Measurements from ENCODE around the gene MARCHF10. TPM values are rescaled to one million over a fixed set of nuclear protein-coding genes. Genes with fewer than 3 reads are reported as not detected.

MARCHF10 gene
- total and polyA plus RNA-seq, 4 donors = not detected

DNA sequence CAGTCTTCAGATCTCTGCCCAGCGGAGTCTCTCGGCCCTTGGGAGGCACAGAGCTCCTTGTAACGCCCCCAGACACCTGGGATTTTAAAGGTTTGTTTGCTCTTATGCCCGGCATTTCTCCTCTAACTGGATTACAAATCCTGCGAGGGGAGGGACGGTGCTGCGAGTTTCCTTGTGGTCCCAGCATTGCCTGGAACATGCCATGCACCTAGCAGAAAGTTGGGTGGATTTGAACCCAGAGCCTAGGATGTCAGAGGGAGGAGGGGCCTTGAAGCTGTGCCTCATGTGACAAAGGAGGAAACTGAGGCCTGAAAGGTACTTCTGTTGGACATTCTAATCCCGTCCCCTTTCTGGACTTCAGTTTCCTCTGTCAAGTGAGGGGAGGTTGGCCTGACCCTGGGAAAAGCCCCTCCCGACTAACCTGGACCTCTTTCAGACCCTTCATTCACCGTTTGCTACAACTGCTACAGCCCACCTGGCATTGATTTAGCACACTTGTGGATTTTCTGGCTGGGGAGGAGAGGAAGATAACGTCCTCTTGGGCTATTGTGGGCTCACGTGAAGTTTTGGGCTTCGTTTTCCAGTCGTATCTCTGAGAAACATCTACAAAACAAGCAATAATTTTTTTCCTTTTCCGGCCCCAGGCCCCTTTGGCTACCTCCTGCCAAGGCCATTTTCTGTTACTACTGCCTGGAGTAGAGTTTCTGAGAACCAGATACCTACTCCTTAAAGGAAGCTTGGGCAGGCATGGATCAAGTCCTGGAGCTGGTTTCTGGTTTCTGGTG, 149.8 kb downstream of the MARCHF10 start:
- no peak overlapping the region for H3K27ac ChIP-seq (ENCODE audit: low read depth in 1 of 2, low read length in 2 of 2)

DNA sequence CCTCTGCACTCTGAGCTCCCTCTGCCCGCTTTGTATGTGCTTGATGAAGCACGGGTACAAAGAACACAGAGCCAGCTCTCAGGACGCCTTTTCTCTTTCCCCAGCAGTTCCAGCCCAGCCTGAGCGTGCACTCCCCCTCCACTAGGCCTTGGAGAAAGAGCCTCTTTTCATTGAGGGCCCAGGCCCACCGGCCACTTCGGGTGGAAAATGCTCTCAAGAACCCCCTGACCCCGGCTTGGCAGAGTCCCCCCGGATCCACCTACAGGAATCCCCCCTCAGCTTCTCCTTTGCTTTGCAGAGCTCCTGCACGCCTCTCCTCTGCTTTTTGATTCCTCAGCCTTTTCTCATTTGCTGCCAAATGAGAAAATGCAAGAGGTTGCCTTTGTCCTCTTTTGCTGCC, 150.4 kb downstream of the MARCHF10 start:
- H3K9me3 ChIP-seq (ENCODE audit: control insufficient read depth, low read length) = no peaks in the 10 kb centered on the region
- H3K27me3 ChIP-seq (ENCODE audit: control insufficient read depth in 1 of 2, insufficient read depth in 2 of 2, low read length in 1 of 2) = no peaks in the 10 kb centered on the region
- DNase-seq = peak in 1 of 2 donors; percentile 70
- H3K4me1 ChIP-seq (ENCODE audit: control insufficient read depth in 1 of 2, insufficient read depth in 2 of 2, low read length in 2 of 2) = no peaks in the 10 kb centered on the region
- H3K36me3 ChIP-seq (ENCODE audit: control insufficient read depth in 1 of 2, insufficient read depth in 2 of 2, low read length in 1 of 2) = no peaks in the 10 kb centered on the region
- no peak for ATAC-seq (ENCODE audit: low FRiP score)
- no peak overlapping the region for H3K27ac ChIP-seq (ENCODE audit: low read depth in 1 of 2, low read length in 2 of 2)
- WGBS, 2 donors = 77 to 78% methylated on average over 8 to 9 of the region's 9 CpGs
- H3K4me3 ChIP-seq (ENCODE audit: low read length in 2 of 2) = no peak overlapping the region
- intact Hi-C loops (cut with DNase I) = no loop called here

More for the DNA sequence above, 149.8 kb downstream of the MARCHF10 start:
- Histone ChIP-seq H3K27me3 (ENCODE audit: control insufficient read depth in 1 of 2, insufficient read depth in 2 of 2, low read length in 1 of 2) (no peaks in the 10 kb centered on the region), H3K4me1 (ENCODE audit: control insufficient read depth in 1 of 2, insufficient read depth in 2 of 2, low read length in 2 of 2) (no peaks in the 10 kb centered on the region), H3K9me3 (ENCODE audit: control insufficient read depth, low read length) (no peaks in the 10 kb centered on the region), H3K4me3 (ENCODE audit: low read length in 2 of 2) (no peak overlapping the region), H3K36me3 (ENCODE audit: control insufficient read depth in 1 of 2, insufficient read depth in 2 of 2, low read length in 1 of 2) (no peaks in the 10 kb centered on the region)
- DNase-seq (peak in 1 of 2 donors; percentile 28), ATAC-seq (ENCODE audit: low FRiP score) (no peak)
- 57 to 62% methylated on average over 15 of the region's 15 CpGs for WGBS, 2 donors
- intact Hi-C loops (cut with DNase I) = no loop called here

DNA sequence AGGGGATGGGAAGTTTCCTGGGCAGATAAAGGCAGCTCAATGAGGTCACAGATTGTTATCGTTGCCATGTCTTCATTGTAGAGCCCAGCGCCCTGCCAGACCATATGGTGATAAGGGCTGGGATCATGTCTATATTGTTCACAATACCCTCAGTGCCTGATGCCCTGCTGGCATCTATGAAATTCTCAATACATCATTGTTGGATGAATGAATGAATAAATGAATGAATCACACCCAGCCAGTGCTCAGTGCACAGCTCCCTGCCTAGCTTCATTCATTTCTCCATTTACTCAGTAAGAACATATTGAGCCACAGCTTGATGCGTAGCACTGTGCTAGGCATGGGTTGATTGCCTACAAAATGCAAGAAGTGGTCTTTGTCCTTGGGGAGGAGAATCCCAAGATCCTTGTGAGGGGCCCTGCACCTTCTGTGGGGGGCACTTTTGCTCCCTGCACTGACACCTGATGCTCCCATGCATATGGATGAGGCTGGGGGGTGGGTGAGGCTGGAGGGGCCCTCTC, 150.9 kb downstream of the MARCHF10 start:
- peak in 1 of 2 donors; percentile 13 for DNase-seq
- no peak for ATAC-seq (ENCODE audit: low FRiP score)
- Histone ChIP-seq H3K36me3 (ENCODE audit: control insufficient read depth in 1 of 2, insufficient read depth in 2 of 2, low read length in 1 of 2) (no peaks in the 10 kb centered on the region), H3K27me3 (ENCODE audit: control insufficient read depth in 1 of 2, insufficient read depth in 2 of 2, low read length in 1 of 2) (no peaks in the 10 kb centered on the region), H3K4me3 (ENCODE audit: low read length in 2 of 2) (no peak overlapping the region), H3K9me3 (ENCODE audit: control insufficient read depth, low read length) (no peaks in the 10 kb centered on the region), H3K27ac (ENCODE audit: low read depth in 1 of 2, low read length in 2 of 2) (no peak overlapping the region), H3K4me1 (ENCODE audit: control insufficient read depth in 1 of 2, insufficient read depth in 2 of 2, low read length in 2 of 2) (no peaks in the 10 kb centered on the region)
- intact Hi-C loops (cut with DNase I) = no loop called here
- 81 to 85% methylated on average over 3 of the region's 3 CpGs for WGBS, 2 donors

DNA sequence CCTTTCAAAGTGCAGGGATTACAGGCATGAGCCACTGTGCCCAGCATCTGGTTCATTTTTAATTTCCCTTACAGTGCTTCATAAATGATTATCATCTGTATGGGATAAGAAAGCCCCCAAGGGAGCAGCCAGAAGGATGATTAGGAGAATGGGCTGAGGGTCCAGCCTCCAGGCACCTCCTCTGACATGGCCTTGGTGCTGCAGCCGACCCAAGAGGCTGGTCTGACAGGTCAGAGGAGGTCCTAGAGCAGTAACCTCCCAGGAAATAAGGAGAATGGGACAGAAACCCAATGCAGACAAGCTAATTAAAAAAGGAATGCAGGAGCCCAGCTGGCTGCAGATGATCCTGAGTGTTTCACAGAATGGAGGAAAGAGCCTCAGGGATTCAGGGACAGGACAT, 151.7 kb downstream of the MARCHF10 start:
- intact Hi-C loops (cut with DNase I) = no loop called here
- no peak for ATAC-seq (ENCODE audit: low FRiP score)
- WGBS, 2 donors = 71 to 92% methylated on average over 1 of the region's 1 CpG

DNA sequence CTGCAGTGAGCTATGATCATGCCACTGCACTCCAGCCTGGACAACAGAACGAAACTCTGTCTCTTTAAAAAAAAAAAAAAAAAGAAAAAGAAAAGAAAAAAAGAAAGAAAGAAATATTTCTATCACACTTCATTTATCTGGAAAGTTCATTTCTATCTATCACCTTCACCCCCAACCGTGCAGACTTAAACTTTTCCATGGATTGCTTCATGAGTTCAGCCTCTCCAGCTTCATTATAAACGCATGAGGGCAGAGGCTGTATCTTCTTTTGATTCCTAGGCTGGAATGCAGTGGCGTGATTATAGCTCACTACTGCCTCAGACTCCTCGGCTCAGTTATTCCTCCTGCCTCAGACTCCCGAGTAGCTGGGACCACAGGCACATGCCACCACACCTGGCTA, 152.5 kb downstream of the MARCHF10 start:
- Histone ChIP-seq H3K4me1 (ENCODE audit: control insufficient read depth in 1 of 2, insufficient read depth in 2 of 2, low read length in 2 of 2) (no peaks in the 10 kb centered on the region), H3K27me3 (ENCODE audit: control insufficient read depth in 1 of 2, insufficient read depth in 2 of 2, low read length in 1 of 2) (no peaks in the 10 kb centered on the region), H3K27ac (ENCODE audit: low read depth in 1 of 2, low read length in 2 of 2) (no peak overlapping the region), H3K9me3 (ENCODE audit: control insufficient read depth, low read length) (no peaks in the 10 kb centered on the region), H3K4me3 (ENCODE audit: low read length in 2 of 2) (no peak overlapping the region), H3K36me3 (ENCODE audit: control insufficient read depth in 1 of 2, insufficient read depth in 2 of 2, low read length in 1 of 2) (no peaks in the 10 kb centered on the region)
- no peak for DNase-seq
- WGBS, 2 donors = 70 to 73% methylated on average over 6 of the region's 6 CpGs
- intact Hi-C loops (cut with DNase I) = no loop called here
- ATAC-seq (ENCODE audit: low FRiP score) = no peak

More for the DNA sequence above, 151.7 kb downstream of the MARCHF10 start:
- Histone ChIP-seq H3K36me3 (ENCODE audit: control insufficient read depth in 1 of 2, insufficient read depth in 2 of 2, low read length in 1 of 2) (no peaks in the 10 kb centered on the region), H3K4me3 (ENCODE audit: low read length in 2 of 2) (no peak overlapping the region), H3K4me1 (ENCODE audit: control insufficient read depth in 1 of 2, insufficient read depth in 2 of 2, low read length in 2 of 2) (no peaks in the 10 kb centered on the region), H3K27me3 (ENCODE audit: control insufficient read depth in 1 of 2, insufficient read depth in 2 of 2, low read length in 1 of 2) (no peaks in the 10 kb centered on the region), H3K27ac (ENCODE audit: low read depth in 1 of 2, low read length in 2 of 2) (no peak overlapping the region), H3K9me3 (ENCODE audit: control insufficient read depth, low read length) (no peaks in the 10 kb centered on the region)
- DNase-seq = peak in 1 of 2 donors; percentile 10

DNA sequence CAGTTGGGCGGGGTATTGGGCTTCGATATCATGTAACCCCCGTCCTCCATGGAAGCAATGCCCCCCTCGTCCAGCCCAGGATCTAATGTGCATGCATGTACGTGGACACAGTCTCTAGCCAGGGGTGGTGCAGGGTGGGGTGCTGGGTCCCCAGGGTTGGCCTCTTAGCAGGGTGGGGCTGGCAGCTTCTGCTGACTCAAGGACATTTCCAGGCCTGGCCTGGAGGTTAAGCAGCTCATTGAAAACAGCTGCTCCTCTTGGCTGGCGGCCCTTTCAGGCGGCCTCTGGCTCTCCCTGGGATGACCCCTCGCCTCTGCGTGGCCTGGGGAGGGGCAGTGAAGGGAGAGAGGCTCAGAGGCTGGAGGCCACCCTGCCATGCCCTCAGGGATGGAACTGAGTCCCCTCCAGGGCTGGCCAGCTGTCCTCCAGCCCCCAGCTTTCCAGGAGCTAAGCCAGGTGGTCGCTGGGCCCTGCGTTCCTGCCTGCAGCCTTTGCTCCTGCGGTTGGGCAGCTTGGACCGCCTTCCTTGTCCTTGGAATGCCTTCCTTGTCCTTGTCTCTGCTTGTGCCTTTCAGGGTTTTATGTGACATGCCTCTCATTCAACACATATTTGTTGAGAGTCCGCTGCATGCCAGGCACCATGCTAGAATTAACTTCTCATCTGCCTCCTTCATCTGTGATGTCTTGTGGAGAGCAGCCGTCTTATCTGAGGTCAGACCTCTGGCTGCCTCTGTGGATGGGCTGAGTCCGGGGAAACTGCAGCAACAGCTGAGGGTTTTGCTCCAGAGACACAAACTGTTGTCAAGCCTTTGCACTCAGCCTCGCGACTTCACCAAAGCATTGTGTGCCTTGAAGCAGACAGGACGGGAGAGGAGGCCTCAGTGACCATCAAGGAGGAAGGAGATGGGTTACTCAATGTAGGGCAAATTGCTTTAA, 154.0 kb downstream of the MARCHF10 start:
- intact Hi-C loops (cut with DNase I) = loop anchor here in 1 of 2 donors (2.0 kb wide), 1 partner anchor 25 kb away; no protein-coding TSS in a partner anchor

DNA sequence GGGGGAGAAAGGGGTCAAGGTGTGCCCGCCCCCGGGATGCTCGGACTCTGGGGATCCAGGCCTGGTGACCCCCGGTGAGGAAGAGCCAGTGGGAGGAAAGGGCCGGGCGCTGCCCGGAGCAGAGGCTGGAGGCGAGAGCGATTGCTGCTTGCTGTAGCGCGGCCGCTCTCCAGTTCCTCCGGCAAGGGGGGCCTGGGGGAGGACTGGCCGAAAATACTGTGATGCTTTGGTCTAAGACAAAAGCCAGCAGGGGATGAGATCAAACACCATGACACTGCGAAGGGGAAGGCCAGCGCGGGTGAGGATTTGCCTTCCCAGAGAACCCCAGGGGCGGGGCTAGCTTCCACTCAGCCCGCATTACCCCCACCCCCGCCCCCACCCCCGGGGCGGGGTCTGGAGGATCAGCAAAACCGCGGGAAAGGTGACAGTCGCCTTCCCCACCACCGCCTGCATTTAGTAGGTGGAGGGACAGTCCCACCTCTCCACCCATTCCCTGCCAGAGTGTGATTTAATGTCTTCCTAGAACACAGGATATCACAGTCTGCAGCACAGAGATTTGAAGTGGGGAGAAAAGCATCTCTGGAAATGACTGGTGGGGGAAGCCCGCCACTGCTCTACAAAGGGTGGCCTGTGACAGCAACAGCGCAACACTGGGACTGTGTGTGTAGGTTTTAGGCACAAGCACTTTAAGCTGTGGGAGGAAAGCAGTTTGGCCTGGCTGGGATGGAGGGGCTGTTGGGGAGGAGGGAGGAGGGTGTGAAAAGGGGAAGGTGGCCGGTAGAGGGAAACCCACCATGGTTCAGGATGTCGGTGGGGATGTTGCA, 154.9 kb downstream of the MARCHF10 start:
- 2% methylated on average over 29 to 30 of the region's 30 CpGs for WGBS, 2 donors
- peak; percentile 72 for ATAC-seq (ENCODE audit: low FRiP score)
- Histone ChIP-seq H3K9me3 (ENCODE audit: control insufficient read depth, low read length) (no peaks in the 10 kb centered on the region), H3K27ac (ENCODE audit: low read depth in 1 of 2, low read length in 2 of 2) (no peak overlapping the region), H3K36me3 (ENCODE audit: control insufficient read depth in 1 of 2, insufficient read depth in 2 of 2, low read length in 1 of 2) (no peaks in the 10 kb centered on the region), H3K4me1 (ENCODE audit: control insufficient read depth in 1 of 2, insufficient read depth in 2 of 2, low read length in 2 of 2) (no peaks in the 10 kb centered on the region), H3K4me3 (ENCODE audit: low read length in 2 of 2) (peak overlapping the region; percentile 9 to 24), H3K27me3 (ENCODE audit: control insufficient read depth in 1 of 2, insufficient read depth in 2 of 2, low read length in 1 of 2) (no peaks in the 10 kb centered on the region)
- peak; percentile 87 to 88 for DNase-seq
- intact Hi-C loops (cut with DNase I) = loop anchor here in 1 of 2 donors (2.0 kb wide), 1 partner anchor 24 kb away; no protein-coding TSS in a partner anchor

More for the DNA sequence above, 154.0 kb downstream of the MARCHF10 start:
- H3K9me3 ChIP-seq (ENCODE audit: control insufficient read depth, low read length) = no peaks in the 10 kb centered on the region
- DNase-seq (peak; percentile 78 to 86), ATAC-seq (ENCODE audit: low FRiP score) (peak; percentile 66)
- H3K27ac ChIP-seq (ENCODE audit: low read depth in 1 of 2, low read length in 2 of 2) = no peak overlapping the region
- H3K36me3 ChIP-seq (ENCODE audit: control insufficient read depth in 1 of 2, insufficient read depth in 2 of 2, low read length in 1 of 2) = no peaks in the 10 kb centered on the region
- no peaks in the 10 kb centered on the region for H3K27me3 ChIP-seq (ENCODE audit: control insufficient read depth in 1 of 2, insufficient read depth in 2 of 2, low read length in 1 of 2)
- H3K4me1 ChIP-seq (ENCODE audit: control insufficient read depth in 1 of 2, insufficient read depth in 2 of 2, low read length in 2 of 2) = no peaks in the 10 kb centered on the region
- no peak overlapping the region for H3K4me3 ChIP-seq (ENCODE audit: low read length in 2 of 2)
- 32 to 33% methylated on average over 17 to 19 of the region's 19 CpGs for WGBS, 2 donors

Data from aorta (tissue), 5 donors.